HCT116 (cell line): ENCODE data around the gene PM20D2. TPM values are rescaled to one million over a fixed set of nuclear protein-coding genes. Genes with fewer than 3 reads are reported as not detected.

Source experiments
- ATAC-seq: fragments of 200-7000 bp; cut with Tn5 transposase; 2 replicates; pipeline ENCODE4 v1.9.1; 2020; ENCODE audit warnings: mild to moderate bottlenecking, moderate library complexity
- BruUV-seq: library from RNA; stranded (reverse); fragments of 400-500 nt; replicated peaks from 2 replicates; lab custom pipeline; 2021; lab: Mats Ljungman, UMichigan
- CTCF ChIA-PET: fragments of 300-600 bp; sonication (Branson Sonifier 250); formaldehyde crosslinking; loops from one replicate; lab custom pipeline; 2021; ENCODE audit warnings: antibody characterized with exemption; lab: Charles Lee
- POLR2A ChIA-PET: fragments of 300-600, 350-600 bp; sonication (Branson Sonifier 250); formaldehyde crosslinking; loops from one replicate; lab custom pipeline; 2021; ENCODE audit warnings: antibody characterized with exemption; lab: Charles Lee
- RAD21 ChIA-PET, 2 experiments: fragments of 300-600 bp; sonication (Branson Sonifier 250); formaldehyde crosslinking; loops; one replicate each; lab custom pipeline; 2023; ENCODE audit warnings: low total read pairs in 2 of 2; ENCODE audit not compliant: uncharacterized antibody in 2 of 2, unreplicated experiment in 2 of 2, low non-redundant PET in 1 of 2; lab: Charles Lee
- DNase-seq: peaks from one replicate; pipeline ENCODE4 v3.0.0-alpha.2; 2010; ENCODE audit warnings: low read depth, low spot score
- H2AFZ ChIP-seq: fragments of 200-600 bp; shearing (Covaris generic), sonication (generic); 2 replicates; pipeline ENCODE4 v1.6.1; 2017; ENCODE audit warnings: low read depth, mixed run types, mixed read lengths, antibody characterized with exemption, low read length; ENCODE audit not compliant: poor library complexity, severe bottlenecking
- H3K27ac ChIP-seq: 2 replicates; pipeline ENCODE4 v1.5.1; 2012; ENCODE audit warnings: low read depth, low read length
- H3K27me3 ChIP-seq: fragments of 200-600 bp; sonication (generic); 2 replicates; pipeline ENCODE4 v1.6.1; 2016; ENCODE audit warnings: mixed run types, low read length, mixed read lengths; ENCODE audit not compliant: insufficient read depth
- H3K36me3 ChIP-seq, 2 experiments: fragments of 200-500 bp in 1 of 2; fragments of 200-600 bp in 1 of 2; sonication (Bioruptor generic) in 1 of 2; sonication (generic) in 1 of 2; 2 replicates each; pipeline versions ENCODE4 v1.5.1 to v1.6.1; 2014 to 2016; ENCODE audit warnings: low read length in 2 of 2, inconsistent platforms in 1 of 2, mixed read lengths in 1 of 2, mixed run types in 1 of 2; ENCODE audit not compliant: insufficient read depth in 2 of 2, control insufficient read depth in 1 of 2
- H3K4me1 ChIP-seq, 2 experiments: fragments of 200-600 bp in 1 of 2; sonication (generic) in 1 of 2; 2 replicates each; pipeline versions ENCODE4 v1.5.1 to v1.6.1; 2012 to 2017; ENCODE audit warnings: low read length in 2 of 2, inconsistent platforms in 1 of 2, mild to moderate bottlenecking in 1 of 2, mixed read lengths in 1 of 2, mixed run types in 1 of 2, moderate library complexity in 1 of 2; ENCODE audit not compliant: insufficient read depth in 2 of 2, control insufficient read depth in 1 of 2
- H3K4me2 ChIP-seq: fragments of 200-600 bp; sonication (generic); 2 replicates; pipeline ENCODE4 v1.6.1; 2017; ENCODE audit warnings: mixed run types, low read length, mixed read lengths
- H3K4me3 ChIP-seq, 2 experiments: fragments of 200-600 bp in 1 of 2; sonication (generic) in 1 of 2; replicated peaks in 1 of 2; 2 replicates each; pipeline ENCODE4 v1.5.1; 2011 to 2016; ENCODE audit warnings: low read length in 2 of 2, control low read depth in 1 of 2, low read depth in 1 of 2, mild to moderate bottlenecking in 1 of 2, mixed read lengths in 1 of 2, mixed run types in 1 of 2
- H3K79me2 ChIP-seq: fragments of 200-600 bp; sonication (generic); 2 replicates; pipeline ENCODE4 v1.6.1; 2017; ENCODE audit warnings: mild to moderate bottlenecking, mixed run types, low read length, moderate library complexity, mixed read lengths; ENCODE audit not compliant: insufficient read depth
- H3K9ac ChIP-seq: fragments of 200-600 bp; sonication (generic); 2 replicates; pipeline ENCODE4 v1.6.1; 2016; ENCODE audit warnings: low read length, mixed read lengths
- H3K9me2 ChIP-seq: fragments of 200-600 bp; sonication (generic), shearing (Covaris generic); 2 replicates; pipeline ENCODE4 v1.6.1; 2017; ENCODE audit warnings: mixed run types, mild to moderate bottlenecking, moderate library complexity; ENCODE audit not compliant: insufficient read depth
- H3K9me3 ChIP-seq, 2 experiments: fragments of 200-500 bp in 1 of 2; fragments of 200-600 bp in 1 of 2; sonication (Bioruptor generic) in 1 of 2; sonication (generic) in 1 of 2; 2 replicates each; pipeline ENCODE4 v1.6.1; 2014 to 2017; ENCODE audit warnings: low read length in 2 of 2, mixed read lengths in 2 of 2, inconsistent platforms in 1 of 2, low read depth in 1 of 2, mild to moderate bottlenecking in 1 of 2, mixed run types in 1 of 2, moderate library complexity in 1 of 2; ENCODE audit not compliant: control insufficient read depth in 1 of 2, insufficient read depth in 1 of 2
- H4K20me1 ChIP-seq: fragments of 200-600 bp; sonication (generic), shearing (Covaris generic); 2 replicates; pipeline ENCODE4 v1.6.1; 2017; ENCODE audit warnings: mixed run types, mild to moderate bottlenecking, moderate library complexity; ENCODE audit not compliant: insufficient read depth
- EZH2phosphoT487 ChIP-seq: fragments of 200-600 bp; IDR thresholded peaks from 2 replicates; pipeline ENCODE4 v1.6.1; 2018; ENCODE audit warnings: antibody characterized with exemption, borderline replicate concordance
- FOSL1 ChIP-seq: IDR thresholded peaks from 2 replicates; pipeline ENCODE4 v1.6.1; 2012; ENCODE audit warnings: low read depth
- JUND ChIP-seq: IDR thresholded peaks from 2 replicates; pipeline ENCODE4 v1.6.1; 2012
- POLR2AphosphoS5 ChIP-seq: IDR thresholded peaks from 2 replicates; pipeline ENCODE4 v1.6.1; 2011; ENCODE audit warnings: mild to moderate bottlenecking, low read depth, low read length, moderate library complexity
- SRF ChIP-seq: IDR thresholded peaks from 2 replicates; pipeline ENCODE4 v1.6.1; 2012; ENCODE audit warnings: low read depth
- intact Hi-C: fragments of 100-400 bp; cut with micrococcal nuclease; formaldehyde crosslinking; loops from 2 replicates; pipeline ENCODE4 v1.10.0; 2022
- total RNA-seq: library from RNA; stranded (reverse); gene quantifications from one replicate; pipeline ENCODE4 v1.2.1, GENCODE V29; 2021; ENCODE audit not compliant: unreplicated experiment
- TF ChIP-seq, protein P1 (sequence below): IDR thresholded peaks from 2 replicates; pipeline ENCODE4 v1.6.1; 2012

Gene PM20D2
- total RNA-seq, 1 experiment from 2014 or later = 29.2 TPM

DNA sequence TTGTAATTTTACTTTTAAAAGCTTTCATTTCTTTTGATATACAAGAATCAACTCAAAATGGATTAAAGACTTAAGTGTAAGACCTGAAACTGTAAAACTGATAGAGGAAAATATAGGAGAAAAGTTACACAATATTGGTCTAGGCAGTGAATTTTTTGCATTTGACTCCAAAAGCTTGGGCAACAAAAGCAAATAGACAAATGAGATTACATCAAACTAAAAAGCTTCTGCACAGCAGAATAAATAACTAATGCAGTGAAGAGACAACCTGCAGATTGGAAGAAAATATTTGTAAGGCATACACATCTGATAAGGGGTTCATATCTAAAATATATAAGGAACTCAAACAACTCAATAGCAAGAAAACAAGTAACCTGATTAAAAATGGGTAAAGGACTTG, 68.3 kb downstream of the PM20D2 start:
- ChIA-PET POLR2A (no interaction called here), CTCF (no interaction called here)
- H3K36me3 ChIP-seq = no peaks in the 10 kb centered on the region
- H3K9me2 ChIP-seq = no peaks in the 10 kb centered on the region
- no peaks in the 10 kb centered on the region for H3K4me1 ChIP-seq
- H3K9me3 ChIP-seq = no peaks in the 10 kb centered on the region
- no peak for ATAC-seq
- H3K27ac ChIP-seq = no peak overlapping the region
- H3K4me3 ChIP-seq = no peak overlapping the region
- no peak overlapping the region for H2AFZ ChIP-seq
- H3K9ac ChIP-seq = no peak overlapping the region
- H3K4me2 ChIP-seq = no peak overlapping the region
- H3K27me3 ChIP-seq = 0 out of 2 replicates have a peak, but pooled peaks cover 3% of the 10 kb centered on the region
- H3K79me2 ChIP-seq = no peaks in the 10 kb centered on the region
- TF ChIP-seq SRF (no peak), POLR2AphosphoS5 (no peak), JUND (no peak), FOSL1 (no peak), EZH2phosphoT487 (no peak)
- TF ChIP-seq, protein P1, sequence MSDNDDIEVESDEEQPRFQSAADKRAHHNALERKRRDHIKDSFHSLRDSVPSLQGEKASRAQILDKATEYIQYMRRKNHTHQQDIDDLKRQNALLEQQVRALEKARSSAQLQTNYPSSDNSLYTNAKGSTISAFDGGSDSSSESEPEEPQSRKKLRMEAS = no peak
- TF ChIP-seq, all 23 proteins: peak for 0
- H4K20me1 ChIP-seq = no peaks in the 10 kb centered on the region
- BruUV-seq = no TSS peak
- no peak for DNase-seq
- RAD21 ChIA-PET = no interaction called here
- intact Hi-C loops = no loop called here

Other genes starting within 250 kb of the PM20D2 start
- 23.0 TPM for gene RNGTT, start 182.4 kb upstream of the PM20D2 start, total RNA-seq
- 66.8 TPM for gene PNRC1, start 65.3 kb upstream of the PM20D2 start, total RNA-seq
- not detected for gene SRSF12, start 28.0 kb upstream of the PM20D2 start, total RNA-seq
- gene GABRR1, start 71.3 kb downstream of the PM20D2 start, total RNA-seq = not detected
- 0.57 TPM for gene GABRR2, start 169.2 kb downstream of the PM20D2 start, total RNA-seq
- 23.3 TPM for gene UBE2J1, start 206.7 kb downstream of the PM20D2 start, total RNA-seq